Inferior parietal cortex (tissue), 1 donor: ENCODE measurements around the gene DNM2.

Experiments
- DNase-seq: peaks from one replicate; pipeline ENCODE4 v3.0.0-alpha.2; 2016; ENCODE audit errors: extremely low spot score

DNM2 gene

DNA sequence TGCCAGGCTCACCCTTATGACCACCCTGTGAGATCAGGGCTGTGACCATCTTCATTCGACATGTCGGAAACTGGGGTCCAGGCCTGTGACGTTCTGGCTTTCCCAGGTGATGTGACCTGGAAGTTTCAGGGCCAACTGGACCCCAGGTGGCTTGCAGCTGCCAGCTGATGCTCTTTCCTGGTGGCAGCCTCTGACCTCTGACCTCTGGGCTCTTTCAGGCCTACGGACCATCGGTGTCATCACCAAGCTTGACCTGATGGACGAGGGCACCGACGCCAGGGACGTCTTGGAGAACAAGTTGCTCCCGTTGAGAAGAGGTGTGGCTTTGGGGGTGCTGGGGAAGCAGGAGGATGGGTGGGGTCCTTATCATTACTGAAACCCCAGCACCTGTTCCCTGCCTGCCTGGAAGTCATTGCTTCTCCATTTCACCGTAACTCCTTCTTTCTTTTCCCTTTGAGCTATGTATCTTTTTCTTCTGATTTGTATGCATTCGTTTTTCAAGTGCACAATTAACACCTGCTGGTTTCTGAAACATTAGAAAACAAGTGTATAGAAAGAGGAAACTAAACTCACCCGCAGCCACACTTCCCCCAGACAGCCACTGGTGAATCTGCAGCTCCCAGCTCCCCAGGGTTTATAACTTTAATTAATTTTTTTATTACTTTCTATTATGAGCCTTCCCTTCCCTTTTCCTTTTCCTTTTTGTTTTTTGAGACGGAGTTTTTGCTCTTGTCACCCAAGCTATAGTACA is 59.2 kb downstream of the DNM2 start:
- no peak for DNase-seq

DNA sequence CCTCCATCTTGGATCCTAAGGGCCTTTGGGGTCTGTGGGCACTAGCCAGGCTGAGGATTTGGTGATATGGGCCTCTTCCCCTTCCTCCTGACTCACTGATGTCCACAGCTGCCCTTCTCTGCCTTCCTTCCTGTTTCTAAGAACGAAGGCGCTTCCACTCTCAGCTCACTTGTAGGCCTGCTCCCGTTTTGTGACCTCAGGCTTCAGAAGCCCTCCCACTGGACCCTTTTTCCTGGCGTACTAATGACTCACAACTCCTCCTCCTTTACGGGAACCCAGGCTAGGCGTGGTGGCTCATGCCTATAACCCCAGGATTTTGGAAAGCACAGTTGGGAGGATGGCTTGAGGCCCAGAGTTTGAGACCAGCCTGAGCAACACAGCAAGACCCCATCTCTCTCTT is 62.5 kb downstream of the DNM2 start:
- DNase-seq, result no peak

DNA sequence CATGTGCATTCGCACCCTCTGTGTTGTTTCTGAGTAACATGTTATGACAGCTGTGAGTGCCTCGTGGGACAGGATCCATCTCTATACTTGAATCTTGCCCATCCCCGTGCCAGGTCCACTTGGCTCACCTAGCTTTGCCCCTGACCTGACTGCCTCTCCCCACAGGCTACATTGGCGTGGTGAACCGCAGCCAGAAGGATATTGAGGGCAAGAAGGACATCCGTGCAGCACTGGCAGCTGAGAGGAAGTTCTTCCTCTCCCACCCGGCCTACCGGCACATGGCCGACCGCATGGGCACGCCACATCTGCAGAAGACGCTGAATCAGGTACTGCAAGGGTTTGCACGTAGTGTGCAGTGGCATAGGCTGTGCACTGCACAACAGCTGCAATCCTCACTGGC is 64.9 kb downstream of the DNM2 start:
- DNase-seq, result no peak

DNA sequence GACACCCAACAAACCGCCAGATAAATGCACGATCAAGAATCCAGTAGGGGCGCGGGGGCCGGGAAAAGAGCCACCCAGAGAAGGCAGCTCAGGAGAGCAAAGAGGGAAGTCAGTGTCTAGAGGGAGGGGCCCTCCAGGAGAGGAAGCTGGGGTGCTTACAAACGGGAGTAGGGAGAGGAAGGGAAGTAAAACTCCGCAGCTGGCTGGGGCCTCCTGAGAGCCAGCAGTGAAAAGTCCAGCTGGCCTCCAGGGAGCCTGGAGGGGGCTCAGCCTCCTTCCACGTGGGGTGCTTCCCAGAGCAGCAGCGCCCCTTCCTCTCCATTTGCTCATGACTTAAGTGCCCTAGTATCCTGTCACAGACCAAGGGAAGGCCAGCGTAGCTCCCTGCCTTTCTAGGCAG is 66.4 kb downstream of the DNM2 start:
- no peak for DNase-seq

DNA sequence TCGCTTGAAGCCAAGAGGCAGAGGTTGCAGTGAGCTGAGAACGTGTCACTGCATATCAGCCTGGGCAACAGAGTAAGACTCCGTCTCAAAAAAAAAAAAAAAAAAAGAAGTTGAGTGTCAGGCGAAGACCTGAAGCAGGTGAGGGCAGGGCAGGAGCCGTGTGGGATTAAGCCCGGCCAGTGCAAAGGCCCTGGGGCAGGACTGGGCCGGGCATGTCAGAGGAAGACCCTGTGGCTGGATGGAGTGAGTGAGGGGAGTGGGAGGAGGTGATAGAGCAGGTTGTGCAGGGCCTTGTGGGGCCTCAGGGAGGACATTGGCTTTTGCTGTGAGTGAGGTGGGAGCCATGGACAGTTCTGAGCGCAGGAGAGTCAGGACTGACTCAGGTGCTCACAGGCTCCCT is 70.3 kb downstream of the DNM2 start:
- no peak for DNase-seq

DNA sequence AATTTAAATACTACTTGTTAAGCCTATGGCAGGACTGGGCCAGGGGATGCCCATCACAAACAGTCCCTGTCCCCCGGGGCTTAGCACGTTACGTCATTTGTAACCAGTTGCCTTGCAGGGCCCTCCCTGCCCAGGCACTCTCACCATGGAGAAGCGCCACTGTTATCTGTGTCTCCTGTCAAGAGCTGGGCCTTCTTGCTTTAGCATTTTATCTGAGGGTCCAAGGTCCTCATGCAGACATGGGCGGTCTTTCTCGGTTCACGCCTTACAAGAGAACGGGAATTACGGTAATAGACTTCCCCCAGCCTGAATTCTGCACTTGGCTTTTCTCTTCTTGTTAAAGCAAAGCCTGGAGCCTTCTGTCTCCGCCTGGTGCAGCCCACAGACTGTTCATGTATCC is 72.0 kb downstream of the DNM2 start:
- DNase-seq, result no peak

DNA sequence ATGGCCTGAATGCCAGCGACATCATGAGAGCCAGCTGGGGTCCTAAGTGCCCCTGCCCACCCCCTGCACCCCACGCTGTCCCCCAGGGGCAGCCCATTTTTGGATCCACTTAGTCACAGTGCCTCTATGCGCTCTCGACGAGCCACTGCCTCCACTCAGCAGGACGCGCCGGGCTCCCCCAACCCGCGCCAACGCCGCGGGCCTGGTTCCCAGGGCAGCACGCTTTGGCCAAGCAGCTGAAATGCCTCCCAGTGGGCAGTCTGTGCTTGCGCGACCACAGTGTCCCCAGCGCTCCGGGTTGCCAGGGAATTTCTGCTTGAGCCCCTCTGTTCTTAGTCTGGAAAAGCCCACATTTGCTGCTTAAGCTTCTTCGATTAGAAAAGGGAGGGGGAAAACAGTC is 78.8 kb downstream of the DNM2 start:
- no peak for DNase-seq

DNA sequence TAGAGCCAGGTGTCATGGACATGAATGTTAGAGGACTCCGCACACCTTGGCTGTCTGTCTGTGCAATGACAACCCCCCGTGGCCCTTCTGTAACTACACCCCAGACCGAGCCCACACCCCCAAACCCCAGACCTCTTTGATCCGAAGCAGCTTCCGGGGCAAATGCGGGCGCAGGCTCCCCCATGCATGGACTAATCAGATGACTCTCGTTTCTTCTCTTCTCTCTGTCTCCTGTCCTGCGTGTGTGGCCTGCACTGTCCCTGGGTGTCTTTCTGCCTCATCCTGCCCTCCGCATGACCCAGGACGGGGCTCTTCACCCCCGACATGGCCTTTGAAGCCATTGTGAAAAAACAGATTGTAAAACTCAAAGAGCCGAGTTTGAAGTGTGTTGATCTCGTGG is 79.2 kb downstream of the DNM2 start:
- no peak for DNase-seq

DNA sequence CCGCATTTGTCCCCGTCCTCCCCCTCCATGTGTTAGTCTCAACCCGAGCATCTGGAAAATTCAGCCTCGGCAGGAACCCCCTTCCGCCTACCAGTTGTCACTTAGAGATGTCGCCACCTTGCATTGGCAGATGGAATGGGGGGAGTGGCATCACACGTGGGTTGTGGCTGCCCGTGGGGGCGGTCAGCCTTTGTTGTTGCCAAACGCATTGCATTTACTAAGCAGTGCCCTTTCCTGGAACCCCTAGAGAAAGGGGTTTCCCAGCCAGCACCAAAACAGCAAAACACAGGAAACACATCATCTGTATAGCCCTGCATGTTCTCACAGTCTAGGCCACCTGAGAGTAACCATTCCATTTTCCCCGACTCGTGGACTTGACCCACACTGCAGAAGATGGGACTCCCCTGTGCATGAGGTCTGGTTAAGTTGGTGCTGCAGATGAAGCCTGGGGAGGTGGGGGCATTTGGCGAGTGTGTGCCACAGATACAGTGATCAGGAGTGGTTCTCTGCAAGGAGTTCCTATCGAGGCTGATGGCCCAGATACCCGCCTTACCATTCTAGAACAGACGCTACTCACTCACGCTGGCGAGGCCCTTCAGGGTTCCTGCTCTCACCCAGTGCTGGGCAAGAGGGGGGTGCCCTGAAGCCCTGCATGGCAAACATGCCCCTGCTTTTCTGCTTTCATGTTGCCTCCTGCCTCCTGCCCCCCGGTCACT is 79.8 kb downstream of the DNM2 start:
- DNase-seq, result peak; percentile 34

DNA sequence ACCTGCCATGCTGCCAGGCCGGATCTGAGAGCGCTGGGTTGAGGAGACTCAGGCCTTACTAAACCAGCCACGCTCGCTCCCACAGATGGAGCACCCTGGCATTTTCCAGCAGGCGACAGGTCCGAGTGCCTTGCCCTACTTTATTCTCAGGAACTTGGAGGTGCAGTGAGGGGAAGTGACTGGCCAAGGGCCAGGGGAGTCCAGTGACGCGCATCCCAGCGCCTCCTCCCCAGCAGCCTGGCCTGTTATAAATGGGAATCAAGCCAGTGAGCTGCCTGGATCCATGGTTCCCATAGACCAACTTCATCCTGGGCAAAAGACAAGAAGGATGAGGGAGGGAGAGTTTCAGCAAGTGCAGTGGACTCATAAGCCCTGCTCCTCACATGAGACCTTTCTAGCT is 82.6 kb downstream of the DNM2 start:
- no peak for DNase-seq

DNA sequence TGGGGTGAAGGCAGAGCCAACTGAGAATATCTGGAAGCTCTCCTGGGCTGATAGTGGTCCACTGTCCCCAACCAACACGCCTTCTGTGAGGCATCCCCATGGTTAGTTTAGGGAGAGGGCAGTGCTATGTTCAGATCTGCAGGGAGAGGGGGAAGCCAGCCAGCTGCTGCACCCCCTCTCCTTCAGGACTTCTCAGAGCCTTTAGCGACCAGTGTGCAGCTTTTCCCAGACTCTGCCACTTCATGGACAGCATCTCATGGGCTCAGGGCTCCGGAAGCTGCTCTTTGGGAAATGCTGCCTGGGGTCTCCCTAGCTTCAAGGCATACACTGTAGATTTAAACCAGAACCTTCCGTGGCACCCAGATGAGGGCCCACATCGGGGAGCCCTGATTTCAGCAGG is 84.6 kb downstream of the DNM2 start:
- DNase-seq, result no peak

DNA sequence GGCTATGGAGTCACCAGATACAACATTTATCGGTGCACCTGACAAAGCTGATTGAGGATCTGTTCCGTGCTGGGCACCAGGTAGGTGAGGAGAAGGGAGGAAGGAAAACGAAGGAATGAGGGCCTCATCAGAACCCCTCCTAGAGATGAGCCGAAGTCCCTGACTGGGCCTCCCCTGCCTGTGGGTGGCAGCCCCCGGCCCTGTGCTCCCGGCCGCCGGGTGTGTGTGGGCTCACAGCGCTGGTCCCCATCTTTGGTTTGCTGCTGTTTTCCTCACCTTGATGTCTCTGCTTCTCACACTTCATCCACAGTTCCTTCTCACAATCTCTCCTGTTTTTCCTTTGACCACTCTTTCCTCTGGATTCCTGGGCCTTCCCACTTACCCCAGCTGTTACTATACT is 85.4 kb downstream of the DNM2 start:
- DNase-seq, result no peak

DNA sequence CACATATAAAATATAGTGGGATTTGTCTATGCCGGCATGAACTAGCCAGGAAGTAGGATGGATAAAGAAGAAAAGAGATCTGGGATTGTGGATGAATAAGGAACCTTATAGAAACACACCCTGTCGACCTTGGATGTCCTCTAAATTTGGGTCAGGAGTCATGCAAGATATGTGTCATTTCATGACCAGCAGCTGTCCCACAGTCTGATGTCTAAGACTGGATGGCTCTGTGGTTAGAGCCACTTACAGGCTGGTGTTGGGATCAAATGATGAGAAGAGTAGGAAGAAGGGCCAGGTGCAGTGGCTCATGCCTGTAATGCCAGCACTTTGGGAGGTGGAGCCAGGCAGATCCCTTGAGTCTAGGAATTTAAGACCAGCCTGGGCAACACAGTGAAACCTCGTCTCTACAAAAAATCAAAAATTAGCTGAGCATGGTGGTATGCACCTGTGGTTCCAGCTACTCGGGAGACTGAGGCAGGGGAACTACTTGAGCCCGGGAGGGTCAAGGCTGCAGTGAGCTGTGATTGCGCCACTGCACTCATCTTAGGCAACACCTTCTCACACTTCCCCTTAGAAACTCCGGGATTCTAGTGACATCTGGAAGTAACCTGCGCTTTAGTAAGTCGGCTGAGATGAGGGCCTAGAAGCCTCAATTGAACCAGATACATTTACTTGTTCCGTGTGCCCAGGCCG is 87.3 kb downstream of the DNM2 start:
- no peak for DNase-seq

DNA sequence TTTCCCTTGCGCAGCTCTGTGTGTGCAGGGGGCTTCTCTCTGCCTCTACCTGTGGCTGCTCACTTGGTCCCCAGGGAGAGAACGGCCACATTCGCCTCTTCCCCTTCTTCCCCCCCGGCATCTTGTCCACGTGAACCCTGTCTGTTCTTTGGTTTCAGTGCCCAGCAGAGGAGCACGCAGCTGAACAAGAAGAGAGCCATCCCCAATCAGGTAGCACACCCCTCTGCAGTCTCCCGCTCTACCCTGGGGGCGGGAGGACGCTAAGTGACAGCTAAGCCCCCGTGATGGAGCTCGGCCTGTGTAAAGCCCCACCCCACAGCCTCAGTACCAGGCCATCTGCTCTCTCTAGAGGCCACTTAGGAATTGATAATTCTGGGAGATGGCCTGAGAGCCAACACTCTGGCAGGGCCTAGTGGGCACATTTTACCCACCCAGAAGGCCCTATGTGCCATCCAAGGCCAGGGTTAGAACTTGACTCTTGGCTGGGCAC is 87.9 kb downstream of the DNM2 start:
- no peak for DNase-seq

DNA sequence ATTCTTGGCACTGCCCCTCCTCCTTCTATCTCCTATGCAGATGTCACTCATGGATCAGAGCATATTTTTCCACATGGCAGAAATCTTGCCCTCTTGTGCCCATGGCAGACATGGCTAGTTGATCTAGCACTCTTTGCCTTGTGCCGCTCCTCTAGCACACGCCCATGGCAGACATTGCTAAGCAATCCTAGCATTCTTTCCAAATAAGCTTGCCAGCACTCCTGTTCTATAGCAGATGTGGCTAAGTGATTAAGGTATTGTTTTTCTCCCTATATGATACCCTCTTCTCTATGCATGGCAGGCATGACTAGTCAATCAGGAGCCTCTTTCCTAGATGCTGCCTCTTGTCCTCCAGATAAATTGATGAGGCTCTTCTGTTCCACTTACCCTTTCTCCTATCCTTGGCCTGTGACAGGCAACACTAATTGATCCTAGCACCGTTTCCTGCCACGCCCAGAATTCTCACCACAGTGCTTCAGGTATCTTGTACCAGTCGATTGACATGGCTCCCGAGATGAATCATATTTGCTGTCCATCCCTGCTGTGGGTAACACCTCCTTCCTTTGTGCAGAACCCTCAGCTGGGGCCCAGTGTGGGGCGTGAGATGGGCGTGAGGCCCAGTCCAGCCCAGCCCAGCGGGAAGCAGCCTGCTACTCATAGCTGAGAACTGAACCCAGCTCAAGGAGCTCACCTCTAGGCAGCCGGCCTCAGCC is 91.2 kb downstream of the DNM2 start:
- no peak for DNase-seq

DNA sequence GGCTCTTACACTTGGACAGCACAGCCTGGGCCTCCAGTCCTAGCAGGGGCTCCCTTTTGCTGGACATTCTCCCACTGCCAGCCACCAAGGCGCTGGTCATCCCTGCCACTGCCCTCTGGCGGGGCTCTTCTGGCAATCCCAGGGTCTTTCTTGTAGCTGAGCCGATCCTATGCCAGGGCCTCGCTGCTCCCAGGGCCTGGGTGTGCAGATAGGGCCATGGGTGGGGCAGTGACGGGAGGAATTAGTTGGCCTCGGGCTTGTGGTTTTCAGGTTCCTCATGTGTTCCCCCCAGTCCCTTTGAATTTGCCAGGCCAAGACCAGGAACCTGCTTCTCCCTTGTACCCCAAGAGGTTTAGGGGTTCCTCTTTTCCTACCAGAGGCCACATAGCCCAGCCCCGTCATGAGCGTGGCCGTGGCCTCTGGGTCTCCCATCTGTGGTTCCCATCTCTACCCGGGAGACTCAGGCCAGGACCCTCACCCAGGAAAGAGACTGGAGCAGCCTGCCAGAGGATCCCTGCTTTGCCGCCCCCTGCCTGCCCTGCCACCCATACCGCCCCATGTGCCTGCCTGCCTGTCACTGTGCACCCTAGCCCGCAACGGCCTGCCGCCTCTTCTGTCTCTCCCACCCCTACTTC is 91.9 kb downstream of the DNM2 start:
- DNase-seq, result no peak

DNA sequence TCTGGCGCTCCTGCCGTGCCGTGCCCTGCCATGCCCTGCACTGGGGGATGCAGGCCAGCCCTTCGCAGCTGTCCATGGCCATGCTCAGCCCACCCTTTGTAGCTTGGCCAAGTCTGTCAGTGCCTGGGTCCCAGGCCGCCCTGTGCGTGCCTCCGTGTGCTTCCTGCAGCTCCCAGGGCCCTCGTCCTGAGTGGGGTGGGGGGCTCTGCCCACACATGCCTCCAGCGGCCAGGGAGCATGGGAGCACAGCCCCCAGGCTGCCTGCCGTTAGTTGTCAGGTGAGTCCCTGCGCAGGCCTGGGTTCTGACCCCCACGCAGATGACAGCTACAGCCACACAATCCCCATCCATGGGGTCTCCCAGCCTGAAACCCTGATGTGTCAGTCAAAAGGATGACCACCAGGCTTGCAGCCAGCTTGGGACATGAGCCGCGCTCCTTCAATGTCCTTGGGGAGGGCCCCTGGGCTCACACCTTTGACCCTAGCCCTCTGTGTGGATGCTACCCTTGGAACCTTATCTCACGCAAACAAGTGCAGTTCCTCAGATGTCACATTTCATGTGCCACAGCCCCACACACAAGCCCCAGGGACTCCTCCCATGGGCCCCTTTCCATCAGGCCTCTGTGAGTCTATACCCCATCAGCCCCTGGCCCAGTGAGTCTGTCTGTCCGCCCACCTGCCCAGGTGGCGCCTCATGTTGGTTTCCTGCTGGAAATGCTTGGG is 93.7 kb downstream of the DNM2 start:
- no peak for DNase-seq

DNA sequence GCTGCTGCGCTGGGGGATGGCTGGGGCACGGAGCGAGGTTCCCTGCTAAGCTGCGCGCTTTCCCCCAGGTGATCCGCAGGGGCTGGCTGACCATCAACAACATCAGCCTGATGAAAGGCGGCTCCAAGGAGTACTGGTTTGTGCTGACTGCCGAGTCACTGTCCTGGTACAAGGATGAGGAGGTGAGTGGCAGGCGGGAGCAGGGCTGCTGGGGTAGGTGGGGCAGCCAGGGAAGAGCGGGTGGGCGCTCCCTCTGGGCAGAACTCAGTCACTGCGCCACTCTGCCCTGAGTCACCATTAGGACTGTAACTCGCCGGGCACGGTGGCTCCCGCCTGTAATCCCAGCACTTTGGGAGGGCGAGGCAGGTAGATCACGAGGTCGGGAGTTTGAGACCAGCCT is 94.3 kb downstream of the DNM2 start:
- DNase-seq, result no peak

DNA sequence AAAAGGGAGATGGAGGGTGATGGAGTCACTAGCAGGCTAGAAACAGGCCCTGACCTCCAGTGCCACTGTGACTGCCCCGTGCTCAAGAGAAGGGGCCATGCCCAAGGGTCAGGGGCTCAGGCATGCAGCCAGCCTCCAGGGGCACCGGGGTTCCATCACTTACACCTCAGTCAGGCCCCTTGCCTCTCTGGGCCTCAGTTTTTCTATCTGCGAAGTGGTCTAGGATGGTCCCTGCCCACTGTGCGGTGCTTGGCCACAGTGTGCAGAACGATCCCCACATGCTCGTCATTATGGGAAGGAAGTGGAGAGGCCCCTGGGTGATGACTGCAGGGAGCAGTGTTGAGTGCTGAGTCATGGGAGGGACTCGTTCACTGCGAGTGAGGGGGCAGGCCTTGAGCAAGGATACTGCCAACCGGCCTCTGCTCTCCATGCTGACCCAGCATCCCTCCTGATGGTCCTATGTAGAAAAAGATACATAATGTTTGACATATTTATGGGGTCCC is 95.1 kb downstream of the DNM2 start:
- peak; percentile 36 for DNase-seq

DNA sequence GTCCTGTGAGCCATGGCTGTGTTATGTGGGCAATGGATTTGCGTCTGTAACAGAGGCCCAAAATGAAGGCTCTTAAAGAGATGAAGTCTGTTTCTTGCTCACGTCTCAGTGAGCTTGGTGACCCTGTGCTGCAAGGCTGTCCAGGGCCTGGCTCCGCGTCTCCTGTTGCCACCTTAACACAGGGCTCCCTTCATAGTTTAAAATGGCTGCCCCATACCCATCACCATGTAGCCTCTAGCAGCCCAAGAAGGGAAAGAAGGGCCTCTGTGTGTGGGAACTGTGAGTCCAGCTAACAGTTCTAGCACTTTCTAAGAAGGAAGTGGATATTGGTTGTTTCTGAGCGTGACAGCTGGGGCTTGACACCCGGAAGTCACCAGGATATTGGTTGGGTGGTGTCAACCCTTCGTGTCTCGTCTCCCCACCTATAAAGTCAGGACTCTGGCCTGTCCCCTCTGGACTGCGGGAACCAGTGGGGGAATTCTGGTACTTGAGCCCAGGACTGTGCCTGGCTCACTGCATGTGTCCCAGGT is 97.2 kb downstream of the DNM2 start:
- DNase-seq, result no peak
